H1 (cell line): ENCODE measurements around the gene CPXM2. TPM values are rescaled to one million over a fixed set of nuclear protein-coding genes. Genes with fewer than 3 reads are reported as not detected.

Experiments
- CTCF ChIA-PET: fragments of 300-600 bp; sonication (Branson Sonifier 250); formaldehyde crosslinking; loops from one replicate; lab custom pipeline; 2021; ENCODE audit not compliant: partially characterized antibody; lab: Charles Lee
- POLR2A ChIA-PET: fragments of 300-600 bp; sonication (Branson Sonifier 250); formaldehyde crosslinking; loops from one replicate; lab custom pipeline; 2021; ENCODE audit warnings: inconsistent platforms; ENCODE audit not compliant: partially characterized antibody; lab: Charles Lee
- DNase-seq, 2 experiments: peaks; one replicate each; pipeline versions ENCODE4 v3.0.0 to v3.0.0-alpha.2; 2010 to 2022; ENCODE audit warnings: low spot score in 2 of 2, low read depth in 1 of 2, mixed read lengths in 1 of 2
- FAIRE-seq: peaks from 2 replicates; lab custom pipeline; 2011; peaks lifted over from hg19 to GRCh38; lab: Jason Lieb, UNC
- H2AFZ ChIP-seq: 2 replicates; pipeline ENCODE4 v1.8.1; 2012; ENCODE audit warnings: low read length, inconsistent platforms
- H2AK5ac ChIP-seq: 2 replicates; pipeline ENCODE4 v1.6.1; 2013; ENCODE audit warnings: low read depth, low read length
- H2BK120ac ChIP-seq: replicated peaks from 2 replicates; pipeline ENCODE3; 2013; ENCODE audit warnings: low read depth, low read length, inconsistent platforms
- H2BK12ac ChIP-seq: 2 replicates; pipeline ENCODE4 v1.6.1; 2013; ENCODE audit warnings: low read depth, low read length
- H2BK15ac ChIP-seq: 2 replicates; pipeline ENCODE4 v1.6.1; 2013; ENCODE audit warnings: low read length
- H2BK20ac ChIP-seq: 2 replicates; pipeline ENCODE4 v1.6.1; 2013; ENCODE audit warnings: low read length
- H2BK5ac ChIP-seq: 2 replicates; pipeline ENCODE4 v1.6.1; 2013; ENCODE audit warnings: low read depth, low read length
- H3K14ac ChIP-seq: 2 replicates; pipeline ENCODE4 v1.6.1; 2013; ENCODE audit warnings: inconsistent platforms; ENCODE audit not compliant: insufficient read length
- H3K18ac ChIP-seq: 2 replicates; pipeline ENCODE4 v1.6.1; 2013; ENCODE audit warnings: low read length; ENCODE audit errors: extremely low read depth
- H3K23ac ChIP-seq: 2 replicates; pipeline ENCODE4 v1.6.1; 2013; ENCODE audit warnings: inconsistent platforms; ENCODE audit not compliant: insufficient read length
- H3K23me2 ChIP-seq: 2 replicates; pipeline ENCODE4 v1.6.1; 2013; ENCODE audit warnings: low read depth, low read length
- H3K27ac ChIP-seq: 2 replicates; pipeline ENCODE4 v1.6.1; 2011; ENCODE audit warnings: low read depth, low read length, inconsistent platforms
- H3K27me3 ChIP-seq, 4 experiments: replicated peaks in 1 of 4; 1 replicate in 1 of 4; 2 replicates in 3 of 4; pipeline versions ENCODE4 v1.6.1 to v1.8.1; 2011 to 2013; ENCODE audit warnings: low read length in 3 of 4, mild to moderate bottlenecking in 3 of 4, inconsistent platforms in 2 of 4, mixed read lengths in 2 of 4, moderate library complexity in 1 of 4; ENCODE audit not compliant: control insufficient read depth in 3 of 4, insufficient read depth in 3 of 4; ENCODE audit errors: extremely low read depth in 1 of 4
- H3K36me3 ChIP-seq, 4 experiments: 2 replicates each; pipeline versions ENCODE4 v1.6.1 to v1.8.1; 2011 to 2013; ENCODE audit warnings: mild to moderate bottlenecking in 4 of 4, low read length in 3 of 4, moderate library complexity in 2 of 4, control low read depth in 1 of 4, inconsistent platforms in 1 of 4; ENCODE audit not compliant: insufficient read depth in 4 of 4, control insufficient read depth in 2 of 4
- H3K4ac ChIP-seq: replicated peaks from 2 replicates; pipeline ENCODE3; 2013; ENCODE audit warnings: low read length, low read depth, mixed read lengths, inconsistent platforms; ENCODE audit not compliant: insufficient read length
- H3K4me1 ChIP-seq, 4 experiments: replicated peaks in 1 of 4; 1 replicate in 1 of 4; 2 replicates in 3 of 4; pipeline versions ENCODE4 v1.6.1 to v1.8.1; 2011 to 2013; ENCODE audit warnings: low read length in 3 of 4, inconsistent platforms in 2 of 4, mixed read lengths in 1 of 4; ENCODE audit not compliant: insufficient read depth in 4 of 4, control insufficient read depth in 3 of 4
- H3K4me2 ChIP-seq, 2 experiments: 2 replicates each; pipeline versions ENCODE4 v1.6.1 to v1.8.1; 2011 to 2013; ENCODE audit warnings: low read depth in 2 of 2, low read length in 2 of 2, control low read depth in 1 of 2, inconsistent platforms in 1 of 2, mild to moderate bottlenecking in 1 of 2; ENCODE audit not compliant: insufficient read depth in 1 of 2
- H3K4me3 ChIP-seq, 4 experiments: fragments of 200-600, 300-600 bp in 1 of 4; sonication (generic), shearing (Covaris generic), sonication (Bioruptor Twin) in 1 of 4; 2 replicates each; pipeline versions ENCODE4 v1.5.1 to v1.8.1; 2011 to 2016; ENCODE audit warnings: low read length in 4 of 4, low read depth in 3 of 4, control low read depth in 2 of 4, inconsistent platforms in 2 of 4, mild to moderate bottlenecking in 2 of 4, mixed read lengths in 1 of 4, moderate library complexity in 1 of 4; ENCODE audit not compliant: insufficient read depth in 2 of 4; ENCODE audit errors: extremely low read depth in 1 of 4
- H3K56ac ChIP-seq: replicated peaks from 2 replicates; pipeline ENCODE3; 2013; ENCODE audit warnings: low read depth, mild to moderate bottlenecking, mixed read lengths, low read length, inconsistent platforms; ENCODE audit not compliant: insufficient read length
- H3K79me1 ChIP-seq: 2 replicates; pipeline ENCODE4 v1.6.1; 2013; ENCODE audit warnings: low read depth, low read length, control low read depth
- H3K79me2 ChIP-seq, 2 experiments: 2 replicates each; pipeline versions ENCODE4 v1.6.1 to v1.8.1; 2012 to 2013; ENCODE audit warnings: low read length in 2 of 2, mild to moderate bottlenecking in 2 of 2, inconsistent platforms in 1 of 2; ENCODE audit not compliant: insufficient read depth in 2 of 2, control insufficient read depth in 1 of 2
- H3K9ac ChIP-seq, 4 experiments: replicated peaks in 1 of 4; 1 replicate in 1 of 4; 2 replicates in 3 of 4; pipeline versions ENCODE4 v1.6.1 to v1.8.1; 2011 to 2013; ENCODE audit warnings: low read depth in 3 of 4, low read length in 3 of 4, control low read depth in 2 of 4, mild to moderate bottlenecking in 2 of 4, moderate library complexity in 2 of 4, inconsistent platforms in 1 of 4; ENCODE audit errors: extremely low read depth in 1 of 4
- H3K9me3 ChIP-seq, 2 experiments: 2 replicates each; pipeline versions ENCODE4 v1.6.1 to v1.8.1; 2012 to 2013; ENCODE audit warnings: mild to moderate bottlenecking in 2 of 2, moderate library complexity in 2 of 2, control low read depth in 1 of 2, inconsistent platforms in 1 of 2, low read depth in 1 of 2, low read length in 1 of 2, mixed read lengths in 1 of 2; ENCODE audit not compliant: insufficient read depth in 2 of 2
- H4K20me1 ChIP-seq, 2 experiments: replicated peaks in 1 of 2; 2 replicates each; pipeline versions ENCODE3 to v1.8.1; 2011 to 2013; ENCODE audit warnings: inconsistent platforms in 2 of 2, low read length in 2 of 2, mild to moderate bottlenecking in 1 of 2; ENCODE audit not compliant: insufficient read depth in 2 of 2, control insufficient read depth in 1 of 2
- H4K5ac ChIP-seq: 2 replicates; pipeline ENCODE4 v1.6.1; 2013; ENCODE audit warnings: low read length, low read depth, mixed read lengths, inconsistent platforms; ENCODE audit not compliant: insufficient read length
- H4K8ac ChIP-seq: 2 replicates; pipeline ENCODE4 v1.8.0; 2013; ENCODE audit warnings: mild to moderate bottlenecking, moderate library complexity, low read length, inconsistent platforms; ENCODE audit not compliant: insufficient read depth; ENCODE audit errors: extremely low read depth
- H4K91ac ChIP-seq: replicated peaks from 2 replicates; pipeline ENCODE3; 2013; ENCODE audit warnings: low read length, mixed read lengths, inconsistent platforms; ENCODE audit not compliant: insufficient read length
- ASH2L ChIP-seq: fragments of 200-600, 300-600 bp; sonication (generic); IDR thresholded peaks from one replicate; pipeline ENCODE4 v1.7.1; 2017; ENCODE audit warnings: low read length
- BACH1 ChIP-seq: IDR thresholded peaks from 2 replicates; pipeline ENCODE4 v1.6.1; 2012; ENCODE audit warnings: low read length, improper control_type of control experiment
- CHD1 ChIP-seq: IDR thresholded peaks from 2 replicates; pipeline ENCODE4 v1.6.1; 2012; ENCODE audit warnings: low read depth, low read length, improper control_type of control experiment
- FOSL1 ChIP-seq: IDR thresholded peaks from 2 replicates; pipeline ENCODE4 v1.6.1; 2011; ENCODE audit warnings: mild to moderate bottlenecking, low read depth, low read length, moderate library complexity; ENCODE audit not compliant: insufficient read depth
- MAFK ChIP-seq: IDR thresholded peaks from 2 replicates; pipeline ENCODE4 v1.6.1; 2012; ENCODE audit warnings: low read depth, mild to moderate bottlenecking, improper control_type of control experiment, low read length
- NANOG ChIP-seq: IDR thresholded peaks from 2 replicates; pipeline ENCODE4 v1.6.1; 2011; ENCODE audit warnings: low read length, low read depth, mild to moderate bottlenecking, inconsistent platforms; ENCODE audit not compliant: insufficient read depth, poor library complexity, severe bottlenecking
- RBBP5 ChIP-seq: IDR thresholded peaks from 2 replicates; pipeline ENCODE4 v1.7.1; 2012; ENCODE audit warnings: low read depth, mild to moderate bottlenecking, inconsistent platforms, low read length, moderate library complexity, borderline replicate concordance
- SP2 ChIP-seq: IDR thresholded peaks from 2 replicates; pipeline ENCODE4 v1.6.1; 2012; ENCODE audit warnings: mild to moderate bottlenecking, low read length, inconsistent platforms
- ZNF274 ChIP-seq: IDR thresholded peaks from 2 replicates; pipeline ENCODE4 v1.7.0; 2012; ENCODE audit warnings: low read length, borderline replicate concordance; ENCODE audit errors: extremely low read depth
- WGBS, 2 experiments: shearing (Covaris generic) in 1 of 2; methylation state at CpG; one replicate each; pipeline versions ENCODE4 v1.1.6 to v1.1.7; 2013 to 2015; ENCODE audit warnings: low lambda C conversion rate in 2 of 2, mixed read lengths in 2 of 2, inconsistent platforms in 1 of 2, low coverage in 1 of 2, missing lambda C conversion rate in 1 of 2; ENCODE audit not compliant: insufficient replicate concordance in 2 of 2, insufficient coverage in 1 of 2, insufficient read length in 1 of 2; ENCODE audit errors: extremely low coverage in 1 of 2, missing lambda C conversion rate in 1 of 2; 5-methylcytosine and 5-hydroxymethylcytosine counted together
- polyA plus RNA-seq, 7 experiments: library from polyadenylated mRNA; depleted of rRNA in 3 of 7; stranded (reverse) in 5 of 7; unstranded in 2 of 7; fragments of >200 nt in 5 of 7; fragments of 200-250 nt in 2 of 7; gene quantifications; 1 replicate in 5 of 7; 2 replicates in 1 of 7; 4 replicates in 1 of 7; pipeline versions ENCODE4 v1.2.1 to v1.2.3, GENCODE V29; 2011 to 2013; ENCODE audit warnings: missing spikeins in 2 of 7, mixed read lengths in 2 of 7
- total RNA-seq: library from RNA; stranded (reverse); fragmentation: NEBNext Ultra II Directional; extraction: Animal tissue kit (Norgen Biotek cat#: 25700); gene quantifications from 2 replicates; pipeline ENCODE4 v1.2.1, GENCODE V29; 2021
- TF ChIP-seq, protein P1 (sequence below), 3 experiments: IDR thresholded peaks; 1 replicate in 2 of 3; 2 replicates in 1 of 3; pipeline versions ENCODE4 v1.5.1 to v1.6.1; 2011; ENCODE audit warnings: low read length in 3 of 3, mild to moderate bottlenecking in 3 of 3, inconsistent platforms in 2 of 3, low read depth in 1 of 3, moderate library complexity in 1 of 3; ENCODE audit not compliant: insufficient read depth in 1 of 3; ENCODE audit errors: control extremely low read depth in 1 of 3

Gene CPXM2
- total and polyA plus RNA-seq, 2 of the 8 experiments (the other 6 are each of a cell fraction or from before 2014, with no cell fraction given): 2.4 to 2.9 TPM

DNA sequence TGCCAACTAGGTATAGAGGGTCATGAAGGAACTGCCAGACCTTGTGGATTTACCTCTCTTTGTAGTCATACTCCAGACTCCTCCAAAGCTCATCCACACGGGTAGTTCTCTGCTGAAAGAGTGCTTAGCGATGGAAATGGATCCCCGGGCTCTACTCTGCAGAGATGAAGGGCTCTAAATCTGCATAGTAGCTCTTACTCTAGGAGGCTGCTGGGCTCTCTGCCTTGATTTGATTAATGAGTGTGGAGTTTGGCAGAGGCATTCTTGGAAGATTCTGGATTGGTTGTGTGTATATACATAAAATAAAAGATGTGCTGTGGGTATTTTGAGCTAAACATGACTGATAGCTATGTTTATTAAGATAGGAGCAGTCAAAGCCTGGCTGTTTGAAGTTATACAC, 21.3 kb upstream of the CPXM2 start:
- Histone ChIP-seq H4K5ac (no peak overlapping the region), H3K4me1 (peaks cover 0 to 11% (median 5%) of the 10 kb centered on the region in 4 experiments; a peak in 6 of 7 replicates), H3K4ac (no peak overlapping the region), H3K9me3 (no peaks in the 10 kb centered on the region), H3K56ac (no peak overlapping the region), H4K8ac (no peak overlapping the region), H2AK5ac (no peak overlapping the region), H3K4me2 (no peak overlapping the region), H3K79me1 (no peaks in the 10 kb centered on the region), H3K36me3 (no peaks in the 10 kb centered on the region), H3K23ac (no peak overlapping the region), H2AFZ (no peak overlapping the region), H2BK5ac (no peak overlapping the region), H4K91ac (no peak overlapping the region), H2BK120ac (no peak overlapping the region), H3K9ac (no peak overlapping the region), H2BK15ac (no peak overlapping the region), H3K23me2 (peaks cover 3% of the 10 kb centered on the region; the same call in 1 of the 2 replicates), H3K18ac (no peak overlapping the region), H4K20me1 (no peaks in the 10 kb centered on the region), H3K27ac (no peak overlapping the region), H2BK20ac (no peak overlapping the region), H3K79me2 (no peaks in the 10 kb centered on the region), H3K14ac (no peak overlapping the region), H3K4me3 (no peak overlapping the region), H3K27me3 (no peaks in the 10 kb centered on the region; a peak in 1 of 7 replicates), H2BK12ac (no peak overlapping the region)
- FAIRE-seq (no peak), DNase-seq (no peak)
- TF ChIP-seq ASH2L (no peak), BACH1 (no peak), SP2 (no peak), ZNF274 (no peak), CHD1 (no peak), FOSL1 (no peak), NANOG (no peak), MAFK (no peak), RBBP5 (no peak)
- TF ChIP-seq, protein P1, sequence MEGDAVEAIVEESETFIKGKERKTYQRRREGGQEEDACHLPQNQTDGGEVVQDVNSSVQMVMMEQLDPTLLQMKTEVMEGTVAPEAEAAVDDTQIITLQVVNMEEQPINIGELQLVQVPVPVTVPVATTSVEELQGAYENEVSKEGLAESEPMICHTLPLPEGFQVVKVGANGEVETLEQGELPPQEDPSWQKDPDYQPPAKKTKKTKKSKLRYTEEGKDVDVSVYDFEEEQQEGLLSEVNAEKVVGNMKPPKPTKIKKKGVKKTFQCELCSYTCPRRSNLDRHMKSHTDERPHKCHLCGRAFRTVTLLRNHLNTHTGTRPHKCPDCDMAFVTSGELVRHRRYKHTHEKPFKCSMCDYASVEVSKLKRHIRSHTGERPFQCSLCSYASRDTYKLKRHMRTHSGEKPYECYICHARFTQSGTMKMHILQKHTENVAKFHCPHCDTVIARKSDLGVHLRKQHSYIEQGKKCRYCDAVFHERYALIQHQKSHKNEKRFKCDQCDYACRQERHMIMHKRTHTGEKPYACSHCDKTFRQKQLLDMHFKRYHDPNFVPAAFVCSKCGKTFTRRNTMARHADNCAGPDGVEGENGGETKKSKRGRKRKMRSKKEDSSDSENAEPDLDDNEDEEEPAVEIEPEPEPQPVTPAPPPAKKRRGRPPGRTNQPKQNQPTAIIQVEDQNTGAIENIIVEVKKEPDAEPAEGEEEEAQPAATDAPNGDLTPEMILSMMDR (IDR thresholded peaks at IDR 0.05; ENCODE audit: control extremely low read depth in 1 of 3, insufficient read depth in 1 of 3, low read depth in 1 of 3, low read length in 3 of 3): no peak
- ChIA-PET POLR2A (interaction anchor here (1.5 kb wide), 1 partner anchor 16 kb away, joined by 4 read pairs; no protein-coding TSS in a partner anchor), CTCF (interaction anchor here (1.0 to 5.4 kb wide), 9 partner anchors 9 to 249 kb away, joined by 3 to 24 read pairs (median 4); no protein-coding TSS in a partner anchor)
- WGBS, 2 experiments: 63% methylated on average over 3 of the region's 3 CpGs; no CpG with 5 or more reads in 1 of the 2 experiments
